Heart left ventricle (tissue), 16 donors: ENCODE data around the gene C17orf67. TPM values are rescaled to one million over a fixed set of nuclear protein-coding genes. Genes with fewer than 3 reads are reported as not detected.

Experiments
- ATAC-seq, 4 donors: fragments of 200-7000 bp; cut with Tn5 transposase; one replicate each; pipeline ENCODE4 v1.9.1; 2020 to 2022; ENCODE audit warnings: moderate library complexity in 4 of 4, mild to moderate bottlenecking in 3 of 4, moderate number of reproducible peaks in 1 of 4
- DNase-seq, 5 donors: peaks; one replicate each; pipeline ENCODE4 v3.0.0-alpha.2; 2020
- H3K27ac ChIP-seq, 12 donors: fragments of 200-600 bp; sonication (generic) in 4 of 12; one replicate each; pipeline versions ENCODE4 v1.5.0 to v1.8.0; 2016 to 2022; ENCODE audit warnings: mild to moderate bottlenecking in 2 of 12
- H3K27me3 ChIP-seq, 9 donors: fragments of 200-600 bp; sonication (generic) in 2 of 9; one replicate each; pipeline versions ENCODE4 v1.5.1 to v1.8.0; 2016 to 2022; ENCODE audit warnings: mild to moderate bottlenecking in 3 of 9
- H3K36me3 ChIP-seq, 9 donors: fragments of 200-600 bp; sonication (generic) in 2 of 9; one replicate each; pipeline versions ENCODE4 v1.5.0 to v1.8.0; 2018 to 2022; ENCODE audit warnings: mild to moderate bottlenecking in 2 of 9
- H3K4me1 ChIP-seq, 12 donors: fragments of 200-600 bp; sonication (generic) in 4 of 12; one replicate each; pipeline versions ENCODE4 v1.5.0 to v1.8.0; 2016 to 2022; ENCODE audit warnings: mild to moderate bottlenecking in 3 of 12
- H3K4me3 ChIP-seq, 12 donors: fragments of 200-600 bp; sonication (generic) in 4 of 12; one replicate each; pipeline versions ENCODE4 v1.5.0 to v1.8.0; 2017 to 2022; ENCODE audit warnings: mild to moderate bottlenecking in 9 of 12, moderate library complexity in 4 of 12
- H3K9me3 ChIP-seq, 12 donors: fragments of 200-600 bp; sonication (generic) in 4 of 12; one replicate each; pipeline versions ENCODE4 v1.5.0 to v1.8.0; 2016 to 2022; ENCODE audit warnings: mild to moderate bottlenecking in 1 of 12
- CTCF ChIP-seq, 12 donors: fragments of 200-600 bp; sonication (generic) in 4 of 12; IDR thresholded peaks; one replicate each; pipeline versions ENCODE4 v1.5.0 to v1.8.0; 2018 to 2022; ENCODE audit warnings: antibody characterized with exemption in 12 of 12, mild to moderate bottlenecking in 5 of 12
- POLR2A ChIP-seq, 2 donors: fragments of 450-650 bp; IDR thresholded peaks; one replicate each; pipeline ENCODE4 v1.6.1; 2017; ENCODE audit warnings: antibody characterized with exemption in 2 of 2, mild to moderate bottlenecking in 2 of 2, moderate library complexity in 2 of 2
- WGBS, 4 donors: extraction: QIAGEN DNeasy Blood & Tissue Kit in 2 of 4; methylation state at CpG; one replicate each; pipeline versions ENCODE4 v1.1.5 to v1.1.7; 2013 to 2018; 5-methylcytosine and 5-hydroxymethylcytosine counted together
- intact Hi-C, 10 donors: fragments of 100-400 bp; cut with DNase I; formaldehyde crosslinking; loops; one replicate each; pipeline versions ENCODE4 v1.11.1 to v1.14.2; 2022
- polyA plus RNA-seq, 2 donors: library from polyadenylated mRNA; stranded (reverse); fragments of 200-250 nt; gene quantifications; one replicate each; pipeline ENCODE4 v1.2.3, GENCODE V29; 2013
- total RNA-seq, 9 donors: library from RNA; depleted of rRNA in 2 of 9; stranded (reverse); fragments of >200 nt in 2 of 9; fragmentation: NEBNext Ultra II Directional in 3 of 9; extraction: Animal tissue kit (Norgen Biotek cat#: 25700) in 3 of 9; gene quantifications; one replicate each; pipeline versions ENCODE4 v1.1.0 to v1.2.4, GENCODE V29; 2016 to 2023
- donor health status: ischemic (EF 13 %, LVEDD 7.1; RV severe dilation, severe dysfunction).
- donor health status: healthy with polysubstance abuse.
- donor health status: DM: no; HTN: yes; CAD: no.
- donor health status: DM: no; HTN: no; CAD: no.
- donor health status: ischemic (EF 25% LVEDD 6.9; RV normal size, moderate dysfunction).
- donor health status: ischemic (EF 25% LVEDD 5.7; RV mildly dilated, moderate dysfunction).
- donor health status: healthy.
- donor health status: DM: yes; HTN: yes; CAD: no.
- donor health status: ischemic (EF 35%, LVEDD 5.7; RV mildly dilated, moderate dysfunction).
- donor health status: nonischemic (EF 11% LVEDD 7.7; RV severe dilation, severe dysfunction).
- donor health status: DM: yes; HTN: yes; CAD: no.
- donor health status: PGD.
- donor health status: ischemic (EF 29% LVEDD 5.4; RV normal size, mild dysfunction).
- donor health status: nonischemic (EF 23%, LVEDD 6.1; RV moderate dilation, normal function).

C17orf67 gene
- total and polyA plus RNA-seq, 11 donors, result 0.14 to 1.1 (median 0.45) TPM

GRCh38 chr17:56826611-56827414 is 6.9 kb downstream of the C17orf67 start:
- Histone ChIP-seq H3K36me3 (peaks cover 0 to 15% (median 0%) of the 10 kb centered on the region in 9 donors), H3K9me3 (no peaks in the 10 kb centered on the region), H3K4me3 (no peak overlapping the region), H3K27me3 (no peaks in the 10 kb centered on the region), H3K27ac (no peak overlapping the region), H3K4me1 (peaks cover 0 to 14% (median 5%) of the 10 kb centered on the region in 12 donors)
- WGBS, 4 donors, result 92 to 96% (median 94%) methylated on average over 4 of the region's 4 CpGs
- intact Hi-C loops, result no loop called here
- TF ChIP-seq POLR2A (IDR thresholded peaks at IDR 0.05) (no peak), CTCF (IDR thresholded peaks at IDR 0.05) (no peak)
- ATAC-seq, result no peak
- no peak for DNase-seq

- 98 to 100% (median 99%) methylated on average over 1 of the region's 1 CpG for WGBS, 4 donors
Observed at GRCh38 chr17:56824503-56824902, 9.2 kb downstream of the C17orf67 start.

GRCh38 chr17:56823848-56824247 is 9.9 kb downstream of the C17orf67 start:
- intact Hi-C loops, result loop anchor here in 1 of 10 donors (5.0 kb wide), 1 partner anchor 113 kb away; no protein-coding TSS in a partner anchor
- Histone ChIP-seq H3K27me3 (no peaks in the 10 kb centered on the region), H3K9me3 (no peaks in the 10 kb centered on the region), H3K36me3 (peaks cover 0 to 7% (median 0%) of the 10 kb centered on the region in 9 donors), H3K4me3 (no peak overlapping the region), H3K27ac (peak overlapping the region in 1 of 12 donors; percentile 1), H3K4me1 (peaks cover 0 to 25% (median 7%) of the 10 kb centered on the region in 12 donors)
- TF ChIP-seq CTCF (IDR thresholded peaks at IDR 0.05) (no peak), POLR2A (IDR thresholded peaks at IDR 0.05) (no peak)
- DNase-seq (no peak), ATAC-seq (no peak)
- WGBS, 4 donors, result 78 to 88% (median 85%) methylated on average over 2 of the region's 2 CpGs

More at GRCh38 chr17:56824503-56824902, 9.2 kb downstream of the C17orf67 start:
- H3K27me3 ChIP-seq, result no peaks in the 10 kb centered on the region
- no peaks in the 10 kb centered on the region for H3K9me3 ChIP-seq
- TF ChIP-seq CTCF (IDR thresholded peaks at IDR 0.05), result no peak
- TF ChIP-seq POLR2A (IDR thresholded peaks at IDR 0.05), result no peak
- DNase-seq, result no peak
- H3K36me3 ChIP-seq, result peaks cover 0 to 14% (median 0%) of the 10 kb centered on the region in 9 donors
- no peak for ATAC-seq
- peaks cover 0 to 24% (median 6%) of the 10 kb centered on the region in 12 donors for H3K4me1 ChIP-seq
- no peak overlapping the region for H3K27ac ChIP-seq
- H3K4me3 ChIP-seq, result no peak overlapping the region
- intact Hi-C loops, result loop anchor here in 1 of 10 donors (5.0 kb wide), 1 partner anchor 113 kb away; no protein-coding TSS in a partner anchor

- 50 to 67% (median 59%) methylated on average over 5 of the region's 5 CpGs for WGBS, 4 donors
- DNase-seq, result peak in 4 of 5 donors; percentile 31 to 46 (median 41)
- intact Hi-C loops, result loop anchor here in 1 of 10 donors (5.0 kb wide), 1 partner anchor 115 kb away; no protein-coding TSS in a partner anchor
- H3K36me3 ChIP-seq, result peaks cover 0 to 7% (median 0%) of the 10 kb centered on the region in 9 donors
- no peak for TF ChIP-seq POLR2A (IDR thresholded peaks at IDR 0.05)
- TF ChIP-seq CTCF (IDR thresholded peaks at IDR 0.05), result no peak
- ATAC-seq, result peak; percentile 56 to 94 (median 70)
- no peak overlapping the region for H3K4me3 ChIP-seq
- H3K9me3 ChIP-seq, result no peaks in the 10 kb centered on the region
- H3K27ac ChIP-seq, result peak overlapping the region in 9 of 12 donors; percentile 6 to 60 (median 50)
- no peaks in the 10 kb centered on the region for H3K27me3 ChIP-seq
- H3K4me1 ChIP-seq, result peaks cover 0 to 25% (median 7%) of the 10 kb centered on the region in 12 donors
Observed at GRCh38 chr17:56822725-56823124, 11.0 kb downstream of the C17orf67 start.
